GDM1 (cell line): ENCODE results near the gene SNAPC5.
"Not testable (repeated sequence)": the region's sequence is repeated elsewhere in the genome, so short reads cannot be mapped to it uniquely, and the experiment has no call there.

ENCODE experiments used
- DNase-seq: peaks from one replicate; lab custom pipeline; 2025; lab: John Stamatoyannopoulos, UW

The SNAPC5 gene

GRCh38 chr15:66491846-66492245 lies 5.7 kb downstream of the SNAPC5 start:
- no peak for DNase-seq

GRCh38 chr15:66489179-66489791 lies 8.3 kb downstream of the SNAPC5 start:
- DNase-seq = no peak

- DNase-seq = no peak
These were observed 9.0 kb downstream of the SNAPC5 start for GRCh38 chr15:66488525-66488924.

- no peak for DNase-seq
These were observed 10.7 kb downstream of the SNAPC5 start for GRCh38 chr15:66486887-66487286.

- no peak for DNase-seq
These were observed 12.9 kb downstream of the SNAPC5 start for GRCh38 chr15:66484539-66485112.

GRCh38 chr15:66483131-66483566 lies 14.4 kb downstream of the SNAPC5 start:
- no peak for DNase-seq

- no peak for DNase-seq
These were observed 15.0 kb downstream of the SNAPC5 start for GRCh38 chr15:66482539-66482938.

GRCh38 chr15:66481107-66481856 lies 16.3 kb downstream of the SNAPC5 start:
- DNase-seq = no peak

GRCh38 chr15:66480267-66480666 lies 17.3 kb downstream of the SNAPC5 start:
- no peak for DNase-seq

- DNase-seq = no peak
These were observed 20.6 kb downstream of the SNAPC5 start for GRCh38 chr15:66477011-66477410.

- no peak for DNase-seq
These were observed 21.0 kb downstream of the SNAPC5 start for GRCh38 chr15:66476535-66476934.

- no peak for DNase-seq
These were observed 22.6 kb downstream of the SNAPC5 start for GRCh38 chr15:66474963-66475362.

GRCh38 chr15:66474135-66474534 lies 23.4 kb downstream of the SNAPC5 start:
- no peak for DNase-seq

- no peak for DNase-seq
These were observed 25.2 kb downstream of the SNAPC5 start for GRCh38 chr15:66472176-66472999.

- DNase-seq = not testable (repeated sequence)
These were observed 26.7 kb downstream of the SNAPC5 start for GRCh38 chr15:66470825-66471224.

- DNase-seq = not testable (repeated sequence)
These were observed 30.2 kb downstream of the SNAPC5 start for GRCh38 chr15:66467162-66468040.

GRCh38 chr15:66465294-66465693 lies 32.3 kb downstream of the SNAPC5 start:
- not testable (repeated sequence) for DNase-seq

- no peak for DNase-seq
These were observed 34.9 kb downstream of the SNAPC5 start for GRCh38 chr15:66462627-66463026.

GRCh38 chr15:66461917-66462316 lies 35.6 kb downstream of the SNAPC5 start:
- DNase-seq = no peak

- not testable (repeated sequence) for DNase-seq
These were observed 36.3 kb downstream of the SNAPC5 start for GRCh38 chr15:66461294-66461693.
